Erythroblast (primary cell): ENCODE results near the gene IBA57.

ENCODE experiments used
- GATA1 ChIP-seq: IDR thresholded peaks from 2 replicates; pipeline ENCODE4 v1.6.1; 2011; ENCODE audit warnings: low read depth, mild to moderate bottlenecking, control low read depth, low read length, moderate library complexity
- POLR2A ChIP-seq: IDR thresholded peaks from 2 replicates; pipeline ENCODE4 v1.6.1; 2011; ENCODE audit warnings: mild to moderate bottlenecking, low read length

DNA sequence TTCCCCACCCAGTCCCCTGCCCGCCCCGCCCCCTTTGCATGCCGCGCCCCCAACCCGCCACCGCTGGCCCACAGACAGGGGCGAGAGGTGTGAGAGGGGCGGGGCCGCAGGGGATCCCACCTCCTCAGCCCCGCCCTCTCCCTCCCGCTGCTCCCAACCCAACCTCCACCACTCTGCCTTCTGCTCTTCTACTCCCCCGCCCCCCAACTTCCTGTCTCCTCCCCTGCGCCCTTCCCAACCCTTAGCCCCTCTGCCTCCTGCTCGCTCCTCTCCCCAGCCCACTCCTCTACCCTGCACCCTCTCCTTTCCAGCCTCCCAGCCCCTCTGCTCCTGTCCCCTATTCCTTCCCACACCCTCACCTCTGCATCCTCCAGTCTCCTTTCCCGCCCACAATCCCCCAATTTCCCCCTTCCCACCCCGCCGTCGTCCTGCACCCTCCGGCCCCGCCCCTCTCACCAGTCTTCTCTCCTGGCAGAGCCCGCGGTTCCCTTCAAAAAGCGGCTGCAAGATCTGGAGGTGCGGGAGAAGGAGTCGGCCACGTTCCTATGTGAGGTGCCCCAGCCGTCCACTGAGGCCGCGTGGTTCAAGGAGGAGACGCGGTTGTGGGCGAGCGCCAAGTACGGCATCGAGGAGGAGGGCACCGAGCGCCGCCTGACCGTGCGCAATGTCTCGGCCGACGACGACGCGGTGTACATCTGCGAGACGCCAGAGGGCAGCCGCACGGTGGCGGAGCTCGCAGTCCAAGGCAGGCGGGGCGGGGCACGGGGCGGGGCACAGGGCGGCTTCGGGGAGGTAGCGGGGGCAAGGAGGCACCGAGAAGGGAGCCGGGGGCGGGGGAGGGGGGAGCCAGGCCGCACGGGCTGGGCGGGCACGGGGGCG is 47.6 kb downstream of the IBA57 start:
- TF ChIP-seq POLR2A (no peak), GATA1 (no peak)
